NCI-H2081 treated with DMSO at 0.1 percent for 48 hours (cell line): ENCODE results near the gene EZR.

Experiments used
- DNase-seq: peaks from one replicate; lab custom pipeline; 2025; lab: John Stamatoyannopoulos, UW

The EZR gene

GRCh38 chr6:158819213-158819976 is at the start of gene EZR:
EZR (minus strand) TSS chr6:158819368; CDS start chr6:158818093, 1,275 bp downstream.
- no peak for DNase-seq

GRCh38 chr6:158868122-158868480 is 48.9 kb upstream of the EZR start:
- DNase-seq = no peak

- no peak for DNase-seq
Observed at GRCh38 chr6:158867381-158868121, 48.4 kb upstream of the EZR start.

- DNase-seq = no peak
Observed at GRCh38 chr6:158865769-158866168, 46.6 kb upstream of the EZR start.

GRCh38 chr6:158863646-158864045 is 44.5 kb upstream of the EZR start:
- no peak for DNase-seq

- no peak for DNase-seq
Observed at GRCh38 chr6:158861686-158862381, 42.7 kb upstream of the EZR start.

- DNase-seq = no peak
Observed at GRCh38 chr6:158860279-158860865, 41.2 kb upstream of the EZR start.

GRCh38 chr6:158856261-158856660 is 37.1 kb upstream of the EZR start:
- no peak for DNase-seq

GRCh38 chr6:158854214-158855101 is 35.3 kb upstream of the EZR start:
- no peak for DNase-seq

GRCh38 chr6:158853880-158854213 is 34.7 kb upstream of the EZR start:
- no peak for DNase-seq

- DNase-seq = no peak
Observed at GRCh38 chr6:158853072-158853879, 34.1 kb upstream of the EZR start.

GRCh38 chr6:158852312-158853071 is 33.3 kb upstream of the EZR start:
- DNase-seq = no peak

GRCh38 chr6:158850807-158851115 is 31.6 kb upstream of the EZR start:
- no peak for DNase-seq

GRCh38 chr6:158849899-158850806 is 31.0 kb upstream of the EZR start:
- DNase-seq = no peak

GRCh38 chr6:158848490-158848895 is 29.3 kb upstream of the EZR start:
- no peak for DNase-seq

GRCh38 chr6:158847786-158848185 is 28.6 kb upstream of the EZR start:
- DNase-seq = no peak

- no peak for DNase-seq
Observed at GRCh38 chr6:158847012-158847529, 27.9 kb upstream of the EZR start.

- DNase-seq = no peak
Observed at GRCh38 chr6:158843751-158844683, 24.8 kb upstream of the EZR start.
